Epidermal melanocyte (primary cell): ENCODE results near the gene APBB2.

Experiments used
- DNase-seq: peaks from one replicate; pipeline ENCODE4 v3.0.0; 2011; ENCODE audit warnings: low spot score; ENCODE audit not compliant: insufficient read length

APBB2 gene

DNA sequence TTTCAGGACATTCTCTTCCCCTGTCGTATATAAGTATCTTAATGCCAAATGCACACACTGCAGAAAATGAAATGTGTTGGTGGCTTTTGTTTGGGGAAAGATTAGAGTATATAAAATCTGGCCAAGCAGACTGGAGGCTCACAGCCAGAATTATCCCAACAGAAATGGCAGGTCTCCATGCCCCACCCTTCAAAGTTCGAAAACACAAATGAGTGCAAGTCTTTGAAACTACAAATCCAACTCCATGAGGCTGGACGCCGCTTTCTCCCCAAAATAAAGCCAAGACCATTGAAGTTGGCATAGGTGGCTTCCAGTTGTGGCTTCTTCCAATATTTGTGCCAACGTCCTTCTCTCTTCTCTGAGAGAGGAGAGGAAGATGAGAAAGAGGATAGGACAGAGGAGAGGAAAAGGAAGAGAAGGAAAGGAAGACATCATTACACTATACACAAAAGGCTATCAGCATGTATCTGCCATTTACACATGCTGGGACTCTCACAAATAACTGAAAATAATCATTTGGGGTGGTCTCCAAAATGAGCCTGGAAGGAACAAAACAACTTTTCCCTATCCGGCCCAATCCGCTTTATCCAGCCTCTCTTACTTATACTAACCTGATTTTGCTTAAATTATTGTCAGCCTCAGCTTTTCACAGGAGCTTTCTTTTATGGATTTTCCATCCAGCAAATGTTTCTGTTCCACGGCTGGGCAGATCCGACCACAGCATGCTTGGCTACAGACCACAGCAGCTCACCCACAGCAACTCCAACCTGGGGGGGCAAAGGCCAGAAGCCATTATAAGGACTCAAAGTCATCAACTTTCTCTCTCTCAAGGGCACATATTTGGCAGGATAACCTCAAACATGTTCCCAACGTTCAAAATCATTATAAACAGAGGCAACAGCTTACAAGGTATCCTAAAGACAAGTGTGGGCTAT, 71.7 kb downstream of the APBB2 start:
- DNase-seq = no peak

DNA sequence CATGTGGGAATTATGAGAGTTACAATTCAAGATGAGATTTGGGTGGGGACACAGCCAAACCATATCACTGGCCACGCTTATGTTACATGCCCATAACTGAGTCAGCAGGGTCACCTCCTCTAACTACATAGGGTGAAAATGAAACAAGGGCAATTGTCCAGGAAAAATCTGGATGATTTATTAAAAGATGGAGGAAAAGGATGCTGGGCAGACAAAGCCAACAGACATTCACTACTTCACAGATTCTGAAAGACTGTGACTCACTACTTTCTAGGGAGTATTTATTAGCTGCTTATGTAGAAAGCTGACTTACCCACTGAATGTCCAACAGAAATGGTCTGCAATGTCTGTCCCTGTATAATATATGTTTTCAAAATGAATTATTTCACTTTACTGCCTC, 72.4 kb downstream of the APBB2 start:
- DNase-seq = no peak

DNA sequence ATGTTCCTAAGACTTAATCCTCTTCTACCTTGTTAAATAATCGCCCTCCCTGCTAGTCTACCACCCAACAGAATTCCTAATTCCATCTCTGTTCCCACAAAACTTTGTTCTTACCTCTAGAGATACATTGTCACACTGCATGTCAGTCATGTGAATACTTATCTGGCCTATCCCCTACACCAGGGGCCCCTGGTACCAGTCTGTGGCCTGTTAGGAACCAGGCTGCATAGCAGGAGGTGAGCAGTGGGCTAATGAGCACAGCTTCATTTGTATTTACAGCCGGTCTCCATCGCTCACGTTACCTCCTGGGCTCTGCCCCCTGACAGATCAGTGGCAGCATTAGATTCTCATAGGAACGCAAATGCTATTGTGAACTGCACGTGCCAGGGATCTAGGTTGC, 73.9 kb downstream of the APBB2 start:
- DNase-seq = no peak

DNA sequence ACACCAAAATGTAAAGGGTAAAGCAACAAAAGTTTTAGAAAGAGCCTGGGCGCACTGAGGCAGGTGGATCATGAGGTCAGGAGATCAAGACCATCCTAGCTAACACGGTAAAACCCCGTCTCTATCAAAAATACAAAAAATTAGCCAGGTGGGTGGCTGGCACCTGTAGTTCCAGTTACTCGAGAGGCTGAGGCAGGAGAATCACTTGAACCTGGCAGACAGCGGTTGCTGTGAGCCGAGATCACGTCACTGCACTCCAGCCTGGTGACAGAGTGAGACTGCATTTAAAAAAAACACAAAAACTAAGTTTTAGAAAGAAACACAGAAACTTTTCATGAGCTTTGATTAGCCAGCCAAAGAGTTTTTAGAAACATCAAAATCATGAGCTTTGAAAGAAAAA, 76.5 kb downstream of the APBB2 start:
- DNase-seq = no peak

DNA sequence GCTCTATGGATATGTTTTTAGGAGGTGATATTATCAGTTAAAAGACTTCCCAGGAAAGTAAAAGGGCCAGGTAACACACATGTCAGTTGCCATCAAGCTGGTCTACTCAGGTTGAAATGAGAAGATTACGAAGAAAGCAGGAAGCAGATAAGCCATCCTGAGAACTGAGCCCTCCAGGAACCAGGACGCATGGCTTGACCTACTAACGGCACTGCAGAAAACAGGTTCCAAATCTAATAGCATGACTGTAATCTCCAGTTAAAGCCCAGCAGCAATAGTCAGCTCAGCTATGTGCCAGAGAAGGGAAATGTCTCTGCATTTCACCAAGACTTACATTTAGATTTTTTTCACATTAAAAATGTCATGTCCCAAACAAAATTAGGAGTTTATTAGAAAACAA, 77.9 kb downstream of the APBB2 start:
- no peak for DNase-seq

DNA sequence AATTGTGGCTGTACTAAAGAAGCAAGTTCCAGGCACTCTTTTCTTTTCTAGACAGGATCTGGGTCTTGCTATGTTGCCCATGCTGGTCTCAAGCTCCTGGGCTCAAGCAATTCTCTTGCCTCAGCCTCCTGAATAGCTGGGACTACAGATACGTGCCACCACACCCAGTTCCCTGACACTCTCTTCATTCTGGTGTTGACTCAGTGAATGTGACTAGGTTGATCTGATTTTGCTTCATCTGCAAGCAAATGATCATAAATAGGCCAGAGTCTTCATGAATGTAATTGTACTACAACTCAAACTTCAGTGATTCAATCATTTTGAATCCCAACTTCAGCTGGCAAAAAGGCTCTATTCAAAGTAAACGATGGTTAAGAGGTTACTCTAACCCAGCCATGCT, 78.5 kb downstream of the APBB2 start:
- DNase-seq = no peak

DNA sequence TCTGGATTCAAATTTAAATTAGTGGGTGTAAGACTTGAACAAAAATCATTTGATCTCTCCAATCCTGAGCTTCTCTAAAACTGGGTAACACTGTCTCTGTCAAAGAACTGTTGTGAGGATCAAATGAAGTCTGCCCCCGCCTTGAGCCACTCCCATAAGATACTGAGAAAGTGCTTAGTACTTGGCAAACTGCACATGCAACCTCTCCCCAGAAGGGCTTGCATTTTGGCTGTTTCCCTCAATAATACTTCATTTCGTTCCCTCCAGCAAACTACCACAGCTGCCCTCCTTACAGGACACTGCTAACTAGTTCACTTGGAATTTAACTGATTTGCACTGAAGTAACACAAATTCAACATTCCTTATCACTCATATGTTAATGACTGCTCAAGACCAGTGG, 79.8 kb downstream of the APBB2 start:
- DNase-seq = no peak

DNA sequence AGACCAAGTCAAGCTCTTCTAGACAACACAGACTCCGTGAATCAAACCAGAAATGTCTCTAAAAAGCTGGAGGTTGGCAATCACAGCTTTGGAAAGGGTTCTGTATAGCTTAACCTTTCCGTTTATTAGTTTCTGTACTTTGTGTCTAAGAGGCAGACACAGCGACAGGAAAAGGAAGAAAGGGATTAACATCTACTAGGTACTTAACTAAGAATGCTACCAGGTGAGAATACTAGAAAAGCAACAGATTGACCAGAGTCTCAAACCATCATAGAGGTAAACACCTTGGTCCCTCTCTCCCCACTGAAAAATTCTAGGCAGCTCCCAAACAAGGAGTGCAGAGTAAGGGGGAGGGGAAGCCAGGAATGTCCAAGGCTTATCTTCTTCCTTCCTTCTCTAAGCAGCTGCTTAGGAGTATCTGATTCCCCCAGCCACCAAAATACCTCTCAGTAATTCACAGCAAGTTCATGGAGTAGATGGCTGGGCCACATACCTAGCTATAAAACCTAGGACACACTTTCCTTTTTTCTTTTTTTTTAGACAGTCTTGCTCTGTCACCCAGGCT, 80.8 kb downstream of the APBB2 start:
- DNase-seq = no peak

DNA sequence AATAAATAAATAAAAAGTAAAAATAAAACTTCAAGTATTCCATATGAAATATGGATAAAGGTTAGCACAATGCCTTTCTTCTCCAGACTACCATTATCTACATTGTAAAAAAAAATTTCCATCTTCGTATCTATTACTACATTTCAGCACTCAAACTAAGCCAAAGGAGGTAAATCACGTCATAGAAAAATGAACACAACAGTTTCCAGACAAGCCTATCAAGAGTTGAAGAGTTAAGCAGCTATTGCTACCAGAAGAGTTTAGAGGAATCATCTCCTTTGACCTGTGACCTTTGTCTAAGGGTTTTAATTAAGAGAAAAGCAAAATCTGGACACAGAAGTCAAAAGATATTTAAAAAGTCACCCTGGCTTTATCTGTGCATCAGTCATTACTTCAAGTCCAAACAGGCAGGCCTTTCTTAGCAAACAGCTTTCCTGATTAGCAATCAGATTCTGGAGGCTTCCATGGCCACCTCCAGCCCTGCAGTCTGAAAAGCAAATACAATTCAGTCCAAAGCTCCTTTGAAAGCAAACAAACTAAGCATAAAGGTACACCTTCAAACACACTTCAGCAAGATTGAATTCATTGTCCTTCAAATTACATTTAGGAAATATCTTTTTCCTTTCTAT, 82.2 kb downstream of the APBB2 start:
- no peak for DNase-seq

DNA sequence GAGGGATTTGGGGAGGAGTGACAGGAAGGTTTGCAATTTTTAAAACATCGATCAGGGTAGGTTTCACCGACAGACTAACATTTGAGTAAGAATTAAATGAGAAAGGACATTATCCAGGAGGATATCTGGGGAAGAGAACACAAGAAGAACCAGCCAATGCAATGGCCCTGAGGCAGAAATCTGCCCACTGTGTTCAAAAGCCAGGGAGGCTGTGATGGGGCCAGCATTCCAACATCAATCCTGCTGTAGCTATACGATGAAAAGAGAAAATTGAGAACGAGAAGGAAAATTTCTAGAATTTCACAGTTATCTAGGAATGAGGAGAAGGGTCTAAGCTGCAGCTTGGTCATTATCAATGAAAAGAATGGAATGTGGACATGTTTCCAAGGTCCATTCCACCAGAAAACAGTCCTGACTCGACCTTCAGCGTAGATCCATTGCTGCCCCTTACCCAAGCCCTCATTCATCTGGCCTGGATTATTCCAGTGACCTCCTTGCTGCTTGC, 84.4 kb downstream of the APBB2 start:
- DNase-seq = no peak

DNA sequence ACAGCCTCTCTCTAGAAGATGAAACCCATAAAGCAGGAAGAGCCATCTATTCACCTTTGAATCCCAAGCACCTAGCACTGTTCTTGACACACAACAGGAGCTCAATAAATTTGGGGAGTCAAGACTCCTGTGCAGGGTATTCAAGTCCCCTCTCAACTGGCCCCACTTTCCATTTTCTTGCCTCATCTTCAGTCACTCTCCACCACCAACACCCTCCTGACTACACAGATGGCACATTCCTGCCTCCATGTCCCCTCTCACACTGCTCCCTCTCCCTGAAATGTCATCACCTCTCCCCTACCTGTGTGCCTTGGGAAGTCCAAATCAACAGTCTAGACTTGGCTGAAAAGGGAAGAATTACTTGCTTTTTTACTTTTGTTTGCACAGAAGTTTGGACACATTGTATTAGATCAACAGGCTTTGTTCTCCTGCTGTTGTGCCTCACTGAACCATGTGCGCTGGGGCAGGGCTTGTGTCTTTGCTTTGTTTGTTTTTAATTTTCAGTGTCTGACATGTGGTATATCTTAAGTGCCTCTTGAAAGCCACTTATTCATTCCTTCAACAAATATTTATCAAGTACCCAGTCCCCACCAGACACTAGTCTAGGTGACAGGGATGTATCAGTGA, 85.1 kb downstream of the APBB2 start:
- DNase-seq = no peak

DNA sequence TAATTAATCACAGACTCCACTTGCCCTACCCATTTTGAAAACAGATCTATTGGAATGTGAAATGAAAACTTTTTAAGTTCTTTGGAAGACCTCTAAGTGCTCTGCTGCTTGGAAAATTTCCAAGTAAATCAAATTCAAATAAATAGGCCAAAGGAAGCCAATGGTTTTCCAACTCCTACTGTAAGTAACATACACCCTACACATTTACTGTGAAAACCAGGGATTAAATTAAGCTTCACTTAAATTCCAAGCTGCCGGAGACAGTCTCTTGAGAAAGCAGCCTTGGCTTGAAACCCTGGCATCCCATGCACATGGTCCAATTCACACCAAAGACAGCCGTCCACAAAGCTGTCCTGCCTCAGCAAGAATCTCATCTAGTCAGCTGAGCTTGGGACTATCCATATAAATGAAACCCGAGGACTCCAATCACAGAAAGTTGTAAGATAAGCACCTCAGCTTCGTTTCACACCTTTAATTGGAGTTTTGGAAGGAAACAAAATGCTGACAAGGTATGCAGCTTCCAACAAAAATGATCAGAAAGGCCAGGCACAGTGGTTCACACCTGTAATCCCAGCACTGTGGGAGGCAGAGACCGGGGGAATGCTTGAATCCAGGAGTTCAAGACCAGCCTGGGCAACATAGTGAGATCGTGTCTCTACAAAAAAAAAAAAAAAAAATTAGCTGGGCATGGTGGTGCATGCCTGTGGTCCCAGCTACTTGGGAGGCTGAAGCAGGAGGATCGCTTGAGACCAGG, 88.6 kb downstream of the APBB2 start:
- DNase-seq = no peak

DNA sequence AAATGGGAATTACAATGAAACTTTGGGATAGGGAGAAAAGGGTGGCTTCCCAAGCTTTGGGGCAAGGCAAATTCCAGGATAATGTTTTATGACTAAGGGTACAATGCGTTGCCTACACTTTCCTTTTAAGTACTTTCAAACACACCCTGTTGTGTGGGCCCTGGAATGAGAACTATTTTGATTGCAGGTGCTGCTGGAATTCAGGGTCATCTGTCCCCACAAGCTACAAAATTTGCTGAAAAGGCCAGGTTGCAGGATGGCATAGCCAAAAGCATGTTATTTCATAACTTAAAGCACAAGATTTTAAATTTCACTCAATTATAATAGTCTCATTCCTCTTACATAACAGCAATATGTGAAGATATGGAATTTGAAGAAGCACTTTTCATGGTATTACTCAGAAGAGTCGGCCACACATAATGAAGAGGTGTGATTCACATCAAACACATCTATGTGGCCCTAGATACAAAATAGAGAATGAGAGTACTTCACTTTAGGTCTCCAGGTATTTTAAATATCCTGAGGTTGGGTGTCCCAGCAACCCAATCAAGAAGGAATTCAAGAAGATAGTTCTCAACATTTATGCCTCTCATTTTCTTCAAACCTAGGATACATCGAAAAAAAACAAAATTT, 89.3 kb downstream of the APBB2 start:
- no peak for DNase-seq

DNA sequence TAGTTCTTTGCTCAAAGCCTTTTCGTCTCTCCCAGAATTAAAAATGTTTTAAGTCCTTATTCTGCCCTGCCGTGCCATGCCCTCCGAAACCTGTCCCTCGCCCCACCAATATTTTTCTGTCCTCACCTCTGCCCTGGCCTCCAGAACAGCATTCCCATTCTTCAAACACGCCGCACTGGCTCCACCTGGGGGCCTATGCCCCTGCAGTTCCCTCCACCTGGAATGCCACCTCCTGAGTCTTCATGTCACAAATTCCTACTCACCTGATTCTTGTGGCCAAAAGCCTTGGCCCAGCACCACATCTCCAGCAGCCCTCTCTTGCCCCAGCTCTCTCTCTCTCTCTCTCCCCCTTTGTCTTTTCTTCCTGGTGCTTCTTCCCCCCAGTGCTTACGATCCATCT, 91.6 kb downstream of the APBB2 start:
- no peak for DNase-seq

DNA sequence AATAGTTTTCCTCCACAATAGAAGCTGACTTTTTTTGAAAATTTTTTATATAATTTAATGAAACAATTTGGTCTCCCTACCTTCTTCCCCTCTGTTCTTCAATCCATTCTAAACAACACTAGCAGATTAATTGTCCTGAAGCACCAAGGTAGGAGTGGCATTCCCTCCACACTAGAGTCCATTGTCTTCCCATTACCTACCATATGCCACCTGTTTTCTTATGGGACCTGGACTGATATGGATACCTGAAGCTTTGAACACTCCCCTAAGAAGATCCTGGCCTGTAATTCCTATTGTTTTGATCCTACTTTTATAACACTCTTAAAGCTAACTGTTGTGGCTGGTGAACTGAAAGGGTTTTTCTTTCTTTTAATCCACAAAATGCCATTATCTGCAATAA, 92.0 kb downstream of the APBB2 start:
- no peak for DNase-seq

DNA sequence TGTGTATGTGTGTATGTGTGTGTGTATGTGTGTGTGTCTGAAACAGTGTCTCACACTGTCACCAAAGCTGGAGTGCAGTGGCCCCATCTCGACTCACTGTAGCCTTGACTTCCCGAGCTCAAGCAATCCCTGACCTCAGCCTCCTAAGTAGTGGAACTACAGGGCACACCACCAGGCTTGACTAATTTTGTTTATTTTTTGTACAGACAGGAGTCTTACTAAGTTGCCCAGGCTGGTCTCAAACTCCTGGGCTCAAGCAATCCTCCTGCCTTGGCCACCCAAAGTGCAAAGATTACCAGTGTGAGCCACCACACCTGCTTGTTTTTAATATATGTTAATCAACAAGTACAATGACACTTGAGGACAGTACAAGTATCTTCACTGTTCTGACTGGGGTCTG, 92.4 kb downstream of the APBB2 start:
- no peak for DNase-seq

DNA sequence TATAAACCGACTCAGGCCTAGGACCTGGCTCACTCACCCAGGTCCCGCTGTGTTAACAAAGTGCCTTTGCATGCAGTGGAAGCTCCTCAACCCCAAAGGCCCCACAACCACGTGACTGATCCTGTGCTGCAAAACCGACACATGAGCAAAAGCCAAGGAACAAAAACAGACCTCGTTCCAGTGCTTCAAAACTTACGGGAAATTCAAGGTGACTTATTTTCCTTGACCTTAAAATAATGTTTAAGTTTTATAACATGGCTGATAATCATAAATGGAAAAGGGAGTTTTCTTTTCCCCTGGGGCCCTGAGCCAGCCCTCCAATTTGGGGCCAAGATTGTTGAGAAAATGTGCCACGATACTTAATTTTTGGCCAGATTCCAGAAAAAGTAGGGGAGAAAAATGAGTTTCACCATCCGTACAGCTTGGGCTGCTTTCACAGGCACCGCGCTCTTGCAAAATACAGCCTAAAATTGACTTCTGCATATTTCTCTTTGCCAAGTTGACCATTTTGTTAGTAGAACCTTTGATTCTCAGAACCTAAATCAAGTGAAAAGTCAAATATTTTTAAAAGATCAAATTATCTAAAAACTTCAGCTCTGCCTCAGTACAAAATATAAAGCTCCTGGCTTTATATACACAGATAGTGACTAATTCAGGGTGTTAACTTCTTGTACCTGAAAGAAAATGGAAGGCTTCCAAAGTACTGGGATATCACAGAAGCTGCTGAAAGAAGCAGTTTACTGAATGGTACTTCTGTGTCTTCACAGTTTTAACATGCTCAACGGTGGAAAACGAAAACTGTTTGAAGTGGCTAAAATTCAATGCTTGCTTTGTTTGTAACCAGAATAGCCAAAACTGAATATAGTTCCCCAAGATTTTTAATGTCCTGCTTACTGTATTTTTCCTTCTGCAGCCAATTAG, 93.8 kb downstream of the APBB2 start:
- no peak for DNase-seq

DNA sequence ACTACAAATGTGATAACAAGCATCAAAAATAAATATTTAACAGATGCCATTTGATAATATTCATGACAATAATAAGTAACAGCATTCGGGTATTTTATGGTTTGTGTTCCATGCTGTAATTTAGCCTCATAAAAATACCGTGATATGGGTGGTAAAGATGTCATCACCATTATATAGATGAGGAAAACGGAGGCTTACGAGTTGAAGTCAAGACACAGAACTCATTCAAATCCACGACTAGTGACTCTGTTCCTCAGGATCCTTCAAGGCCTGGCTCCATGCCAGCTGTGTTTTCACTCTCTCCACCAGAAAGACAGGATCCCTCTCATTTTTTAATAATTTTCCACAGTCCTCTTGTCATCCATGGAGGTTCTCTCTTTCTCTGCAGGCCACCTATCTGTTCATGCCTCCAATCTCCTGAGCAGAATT, 94.5 kb downstream of the APBB2 start:
- no peak for DNase-seq

DNA sequence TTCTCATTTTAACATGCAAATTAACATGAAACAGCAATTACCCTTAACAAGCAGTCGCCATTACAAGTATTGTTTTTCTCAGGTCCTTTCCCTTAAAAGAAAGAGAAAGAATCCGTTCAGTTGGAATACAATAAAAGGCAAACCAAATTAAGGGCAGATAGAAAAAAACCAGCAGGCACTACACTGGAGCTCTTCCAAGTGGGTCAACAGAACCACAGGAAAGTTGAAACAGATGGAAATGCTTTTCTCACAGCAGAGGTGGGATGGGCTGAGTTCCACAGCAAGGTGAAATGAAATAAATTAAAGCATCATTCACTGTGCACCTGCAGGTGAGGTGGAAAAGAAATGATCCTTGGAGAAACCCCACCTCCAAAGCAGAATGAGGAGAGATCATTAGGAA, 102.6 kb downstream of the APBB2 start:
- DNase-seq = no peak

DNA sequence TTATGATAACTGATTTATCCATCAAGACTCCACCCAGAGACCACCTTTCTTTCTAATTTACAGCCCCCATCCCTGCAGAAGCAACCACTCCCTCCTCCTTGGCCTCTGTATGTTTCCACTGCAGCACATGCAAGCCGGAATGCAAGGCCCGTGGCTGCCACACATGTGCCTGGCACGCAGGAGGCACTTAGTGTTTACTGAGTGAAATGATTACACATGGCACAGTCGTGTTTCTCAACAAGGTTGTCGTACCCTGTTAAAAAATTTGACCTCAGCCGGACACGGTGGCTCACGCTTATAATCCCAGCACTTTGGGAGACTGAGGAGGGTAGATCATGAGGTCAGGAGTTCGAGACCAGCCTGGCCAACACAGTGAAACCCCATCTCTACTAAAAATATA, 104.3 kb downstream of the APBB2 start:
- no peak for DNase-seq
